ENCODE data around the gene ZGRF1.
"Not testable (repeated sequence)": the region's sequence is repeated elsewhere in the genome, so short reads cannot be mapped to it uniquely, and the experiment has no call there.

Gene ZGRF1

DNA sequence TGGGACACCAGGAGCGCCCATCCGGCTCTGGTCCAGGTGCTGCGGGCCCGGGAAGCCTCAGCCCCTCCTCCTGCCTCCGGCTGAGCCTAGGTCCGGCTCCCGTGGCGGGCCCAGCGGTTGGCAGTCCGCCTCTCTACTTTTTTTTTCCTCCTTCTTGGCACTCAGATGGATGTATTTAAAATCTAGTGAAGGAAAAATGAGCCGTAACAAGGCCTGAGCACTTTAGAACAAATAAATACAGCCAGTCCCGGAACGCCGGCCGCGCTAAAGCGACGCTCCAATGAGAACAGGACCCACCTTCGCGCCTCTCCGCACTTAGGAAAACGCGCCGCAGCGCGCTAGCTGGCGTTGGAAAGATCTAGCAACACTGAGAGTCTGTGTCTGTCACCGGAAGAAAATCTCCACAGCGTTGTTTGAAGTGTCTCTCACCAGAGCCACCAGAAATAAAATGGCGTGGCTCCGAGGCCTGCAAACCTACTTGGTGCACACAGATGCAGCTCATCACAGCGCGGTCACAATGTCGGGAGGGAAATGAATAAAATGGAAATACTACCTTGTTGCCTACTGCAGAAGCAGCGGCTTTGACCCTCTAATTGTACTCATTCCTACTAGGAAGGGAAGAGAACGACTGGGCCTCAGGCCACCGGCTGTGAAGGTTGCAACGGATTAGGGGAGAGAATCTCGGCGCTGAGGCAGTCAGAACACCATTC lies 125.5 kb downstream of the ZGRF1 start:
- Mint-ChIP-seq H3K9me3 (no peaks in the 10 kb centered on the region), H3K27ac (no peak overlapping the region), H3K27me3 (peaks cover 96% of the 10 kb centered on the region), H3K4me3 (no peak overlapping the region), H3K4me1 (ENCODE audit: low read depth) (peaks cover 47% of the 10 kb centered on the region), H3K36me3 (ENCODE audit: low read depth) (peaks cover 6% of the 10 kb centered on the region)
- intact Hi-C loops (cut with micrococcal nuclease): no loop called here

- H3K4me3 Mint-ChIP-seq: no peak overlapping the region
Measured at GRCh38 chr4:112510291-112511092, 126.2 kb downstream of the ZGRF1 start.

DNA sequence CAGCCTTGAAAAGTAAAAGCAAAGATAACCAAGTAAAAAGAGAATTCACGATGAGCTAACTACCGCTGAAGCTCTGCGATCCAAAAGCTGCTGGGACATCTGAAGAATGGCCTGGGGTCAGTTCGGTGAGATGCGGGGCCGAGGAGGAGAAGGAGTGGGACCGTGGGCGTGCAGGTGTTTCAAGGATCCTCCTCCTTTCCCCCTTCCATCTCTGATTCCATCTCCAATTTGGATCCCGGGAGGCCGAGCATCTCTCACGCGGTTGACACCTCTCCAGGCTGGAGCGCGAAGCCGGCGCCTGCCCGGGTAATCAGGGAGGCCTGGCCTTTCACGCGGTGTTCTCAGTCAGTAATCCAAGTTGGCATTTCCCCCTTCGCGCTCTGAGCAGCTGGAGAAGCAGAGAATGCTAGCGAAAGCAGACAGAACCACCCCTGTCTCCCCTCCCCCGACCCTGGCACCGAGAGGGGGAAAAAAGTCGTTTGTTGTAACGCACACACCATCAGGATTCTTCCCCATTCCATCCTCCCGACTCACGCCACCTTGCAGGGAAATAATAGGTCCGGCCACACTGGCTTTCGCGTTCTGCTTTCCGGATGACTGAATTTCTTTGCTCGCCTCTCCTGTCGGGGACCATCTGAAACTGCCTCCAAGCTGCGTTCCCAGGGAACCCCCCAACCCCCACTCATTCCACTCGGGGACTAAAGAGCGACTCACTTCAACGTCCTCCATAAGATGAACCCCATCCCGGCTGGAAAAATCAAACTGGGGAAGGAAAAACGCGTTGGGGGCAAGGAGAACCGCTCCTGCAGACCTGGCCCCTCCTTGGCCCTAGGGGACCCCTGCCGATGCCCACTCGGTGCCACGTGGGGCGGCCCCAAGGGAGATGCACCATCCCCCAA lies 127.2 kb downstream of the ZGRF1 start:
- Mint-ChIP-seq H3K4me1 (ENCODE audit: low read depth) (peaks cover 30% of the 10 kb centered on the region), H3K27ac (no peak overlapping the region), H3K36me3 (ENCODE audit: low read depth) (no peaks in the 10 kb centered on the region), H3K9me3 (no peaks in the 10 kb centered on the region), H3K27me3 (peaks cover 91% of the 10 kb centered on the region), H3K4me3 (peak overlapping the region; percentile 7)
- intact Hi-C loops (cut with micrococcal nuclease): no loop called here

More at GRCh38 chr4:112510291-112511092, 126.2 kb downstream of the ZGRF1 start:
- Mint-ChIP-seq H3K4me1 (ENCODE audit: low read depth) (peaks cover 40% of the 10 kb centered on the region), H3K9me3 (no peaks in the 10 kb centered on the region), H3K36me3 (ENCODE audit: low read depth) (peaks cover 5% of the 10 kb centered on the region), H3K27ac (no peak overlapping the region), H3K27me3 (peaks cover 96% of the 10 kb centered on the region)
- intact Hi-C loops (cut with micrococcal nuclease): no loop called here

GRCh38 chr4:112508356-112508755 lies 128.4 kb downstream of the ZGRF1 start:
- H3K36me3 Mint-ChIP-seq (ENCODE audit: low read depth): no peaks in the 10 kb centered on the region
- peaks cover 20% of the 10 kb centered on the region for H3K4me1 Mint-ChIP-seq (ENCODE audit: low read depth)
- intact Hi-C loops (cut with micrococcal nuclease): no loop called here
- no peaks in the 10 kb centered on the region for H3K9me3 Mint-ChIP-seq
- peaks cover 86% of the 10 kb centered on the region for H3K27me3 Mint-ChIP-seq
- H3K4me3 Mint-ChIP-seq: no peak overlapping the region
- no peak overlapping the region for H3K27ac Mint-ChIP-seq

- Mint-ChIP-seq H3K4me3 (no peak overlapping the region), H3K9me3 (no peaks in the 10 kb centered on the region), H3K27me3 (peaks cover 73% of the 10 kb centered on the region), H3K27ac (no peak overlapping the region), H3K36me3 (ENCODE audit: low read depth) (no peaks in the 10 kb centered on the region), H3K4me1 (ENCODE audit: low read depth) (peaks cover 9% of the 10 kb centered on the region)
- intact Hi-C loops (cut with micrococcal nuclease): no loop called here
Measured at GRCh38 chr4:112504807-112505206, 131.9 kb downstream of the ZGRF1 start.

DNA sequence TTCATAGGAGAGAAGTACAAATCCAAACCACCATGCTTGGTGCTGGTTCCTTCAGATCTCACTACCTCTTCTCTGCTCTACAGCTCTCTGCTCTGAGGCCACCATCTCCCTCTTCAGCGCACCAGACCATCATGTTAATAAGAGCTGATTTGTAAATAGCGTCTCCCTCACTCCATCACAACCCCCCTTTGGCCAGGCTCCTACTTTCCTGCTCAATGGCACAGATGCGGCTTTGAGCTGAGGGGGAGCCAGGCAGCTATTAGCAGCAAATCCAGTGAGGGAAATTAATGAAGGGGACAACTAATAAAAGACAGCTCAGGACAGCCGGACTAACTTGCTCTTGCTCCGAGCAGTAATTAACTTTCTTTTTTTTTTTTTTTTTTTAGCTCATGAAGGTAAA lies 133.8 kb downstream of the ZGRF1 start:
- Mint-ChIP-seq H3K4me3 (no peak overlapping the region), H3K9me3 (no peaks in the 10 kb centered on the region), H3K27ac (no peak overlapping the region), H3K36me3 (ENCODE audit: low read depth) (no peaks in the 10 kb centered on the region), H3K27me3 (peaks cover 59% of the 10 kb centered on the region), H3K4me1 (ENCODE audit: low read depth) (no peaks in the 10 kb centered on the region)
- intact Hi-C loops (cut with micrococcal nuclease): no loop called here

DNA sequence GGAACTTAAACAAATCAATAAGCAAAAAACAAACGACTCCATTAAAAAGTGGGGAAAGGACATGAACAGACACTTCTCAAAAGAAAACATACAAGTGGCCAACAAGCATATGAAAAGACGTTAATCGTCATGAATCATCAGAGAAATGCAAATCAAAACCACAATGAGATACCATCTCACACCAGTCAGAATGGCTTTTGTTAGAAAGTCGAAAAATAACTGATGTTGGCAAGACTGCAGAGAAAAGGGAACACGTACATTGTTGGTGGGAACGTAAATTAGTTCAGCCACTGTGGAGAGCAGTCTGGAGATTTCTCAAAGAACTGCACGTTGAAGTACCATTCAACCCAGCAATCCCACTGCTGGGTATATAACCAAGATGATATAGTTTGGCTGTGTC lies 144.4 kb downstream of the ZGRF1 start:
- H3K27ac Mint-ChIP-seq: no peak overlapping the region
- intact Hi-C loops (cut with micrococcal nuclease): no loop called here
- peaks cover 28% of the 10 kb centered on the region for H3K9me3 Mint-ChIP-seq
- H3K4me3 Mint-ChIP-seq: no peak overlapping the region
- H3K36me3 Mint-ChIP-seq (ENCODE audit: low read depth): no peaks in the 10 kb centered on the region
- peaks cover 16% of the 10 kb centered on the region for H3K27me3 Mint-ChIP-seq
- no peaks in the 10 kb centered on the region for H3K4me1 Mint-ChIP-seq (ENCODE audit: low read depth)

DNA sequence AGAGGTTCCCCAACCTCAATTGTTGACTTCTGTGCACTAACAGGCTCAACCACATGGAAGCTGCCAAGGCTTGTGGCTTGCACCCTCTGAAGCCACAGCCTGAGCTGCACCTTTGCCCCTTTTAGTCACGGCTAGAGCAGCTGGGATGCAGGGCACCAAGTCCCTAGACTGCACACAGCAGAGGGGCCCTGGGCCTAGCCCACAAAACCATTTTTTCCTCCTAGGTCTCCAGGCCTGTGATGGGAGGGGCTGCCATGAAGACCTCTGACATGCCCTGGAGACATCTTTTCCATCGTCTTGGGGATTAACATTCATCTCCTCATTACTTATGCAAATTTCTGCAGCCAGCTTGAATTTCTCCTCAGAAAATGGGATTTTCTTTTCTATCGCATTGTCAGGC lies 145.9 kb downstream of the ZGRF1 start:
- H3K4me3 Mint-ChIP-seq; H3K36me3 Mint-ChIP-seq (ENCODE audit: low read depth); intact Hi-C loops (cut with micrococcal nuclease); H3K27ac Mint-ChIP-seq; H3K4me1 Mint-ChIP-seq (ENCODE audit: low read depth): not testable (repeated sequence)
- Mint-ChIP-seq H3K9me3 (peaks cover 28% of the 10 kb centered on the region), H3K27me3 (peaks cover 23% of the 10 kb centered on the region)

Data from dendritic cell treated with granulocyte-macrophage colony-stimulating factor and Interleukin-4, amounts not matched to agents 40 ng/mL and 50 ng/mL, for 4 days (primary cell).